ENCODE measurements around the gene CACNA2D3.

DNA sequence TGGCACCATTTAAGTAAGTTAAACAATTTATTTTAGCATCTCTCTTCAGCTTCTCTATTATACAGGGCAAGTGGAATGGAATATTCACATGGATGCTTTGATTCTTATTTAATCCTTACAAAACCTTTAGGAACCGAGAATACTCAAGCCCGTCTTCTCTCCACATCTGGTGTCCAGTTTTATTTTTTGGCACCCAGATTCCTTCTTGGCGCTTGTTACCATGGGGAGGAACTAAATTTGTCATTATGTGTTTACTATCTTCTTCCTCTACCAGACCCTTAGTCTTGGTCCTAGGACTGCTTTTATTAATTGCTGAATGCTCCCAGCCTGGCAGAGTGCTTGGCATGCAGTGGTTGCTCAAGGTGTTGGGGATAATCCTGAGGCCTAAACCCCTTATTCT, 138.8 kb downstream of the CACNA2D3 start:
- TF ChIP-seq, protein P1, sequence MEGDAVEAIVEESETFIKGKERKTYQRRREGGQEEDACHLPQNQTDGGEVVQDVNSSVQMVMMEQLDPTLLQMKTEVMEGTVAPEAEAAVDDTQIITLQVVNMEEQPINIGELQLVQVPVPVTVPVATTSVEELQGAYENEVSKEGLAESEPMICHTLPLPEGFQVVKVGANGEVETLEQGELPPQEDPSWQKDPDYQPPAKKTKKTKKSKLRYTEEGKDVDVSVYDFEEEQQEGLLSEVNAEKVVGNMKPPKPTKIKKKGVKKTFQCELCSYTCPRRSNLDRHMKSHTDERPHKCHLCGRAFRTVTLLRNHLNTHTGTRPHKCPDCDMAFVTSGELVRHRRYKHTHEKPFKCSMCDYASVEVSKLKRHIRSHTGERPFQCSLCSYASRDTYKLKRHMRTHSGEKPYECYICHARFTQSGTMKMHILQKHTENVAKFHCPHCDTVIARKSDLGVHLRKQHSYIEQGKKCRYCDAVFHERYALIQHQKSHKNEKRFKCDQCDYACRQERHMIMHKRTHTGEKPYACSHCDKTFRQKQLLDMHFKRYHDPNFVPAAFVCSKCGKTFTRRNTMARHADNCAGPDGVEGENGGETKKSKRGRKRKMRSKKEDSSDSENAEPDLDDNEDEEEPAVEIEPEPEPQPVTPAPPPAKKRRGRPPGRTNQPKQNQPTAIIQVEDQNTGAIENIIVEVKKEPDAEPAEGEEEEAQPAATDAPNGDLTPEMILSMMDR (IDR thresholded peaks at IDR 0.05; ENCODE audit: low read length) = no peak
- TF ChIP-seq EZH2 (optimal IDR thresholded peaks at IDR 0.05; ENCODE audit: low read depth, low read length) = no peak
